WTC11 (cell line): ENCODE measurements around the gene EP400. TPM values are rescaled to one million over a fixed set of nuclear protein-coding genes. Genes with fewer than 3 reads are reported as not detected.

Experiments used
- ATAC-seq: fragments of 200-7000 bp; cut with Tn5 transposase; 2 replicates; pipeline ENCODE4 v1.10.0; 2021; ENCODE audit warnings: mild to moderate bottlenecking, moderate library complexity
- CTCF ChIA-PET: fragments of 300-600 bp; sonication (Branson Sonifier 250); formaldehyde crosslinking; loops from one replicate; lab custom pipeline; 2021; ENCODE audit warnings: antibody characterized with exemption; lab: Charles Lee
- POLR2A ChIA-PET: fragments of 350-600 bp; sonication (Branson Sonifier 250); formaldehyde crosslinking; loops from one replicate; lab custom pipeline; 2021; ENCODE audit warnings: antibody characterized with exemption; lab: Charles Lee
- DNase-seq: peaks from one replicate; pipeline ENCODE4 v3.0.0; 2021; ENCODE audit warnings: low spot score
- H3K27ac Mint-ChIP-seq: 2 replicates; pipeline ENCODE4 v1.8.0; 2021; ENCODE audit warnings: mixed read lengths
- H3K27me3 Mint-ChIP-seq: 2 replicates; pipeline ENCODE4 v1.8.0; 2021; ENCODE audit warnings: low read depth, mild to moderate bottlenecking, moderate library complexity, mixed read lengths
- H3K36me3 Mint-ChIP-seq: 2 replicates; pipeline ENCODE4 v1.8.0; 2021; ENCODE audit warnings: mixed read lengths
- H3K4me1 Mint-ChIP-seq: 2 replicates; pipeline ENCODE4 v1.8.0; 2022; ENCODE audit warnings: mixed read lengths
- H3K4me3 Mint-ChIP-seq: 2 replicates; pipeline ENCODE4 v1.8.0; 2021; ENCODE audit warnings: mild to moderate bottlenecking, moderate library complexity, mixed read lengths
- H3K9me3 Mint-ChIP-seq: 2 replicates; pipeline ENCODE4 v1.8.0; 2021; ENCODE audit warnings: mixed read lengths
- ATF3 ChIP-seq: sonication (generic); formaldehyde crosslinking; conservative IDR thresholded peaks from 2 replicates; pipeline ENCODE4 v1.8.1; 2022; ENCODE audit warnings: mild to moderate bottlenecking, missing genetic modification reagents
- CREB1 ChIP-seq: sonication (generic); formaldehyde crosslinking; IDR thresholded peaks from 2 replicates; pipeline ENCODE4 v1.8.0; 2023; ENCODE audit warnings: mild to moderate bottlenecking, missing genetic modification reagents
- CTCF ChIP-seq: fragments of 200-600 bp; IDR thresholded peaks from 2 replicates; pipeline ENCODE4 v1.8.0; 2022; ENCODE audit warnings: antibody characterized with exemption
- ESRRA ChIP-seq: sonication (generic); formaldehyde crosslinking; IDR thresholded peaks from 2 replicates; pipeline ENCODE4 v1.8.1; 2022; ENCODE audit warnings: mild to moderate bottlenecking, missing genetic modification reagents, borderline replicate concordance
- ETV6 ChIP-seq: sonication (generic); formaldehyde crosslinking; IDR thresholded peaks from 2 replicates; pipeline ENCODE4 v1.8.1; 2022; ENCODE audit warnings: mild to moderate bottlenecking, missing genetic modification reagents
- GTF2I ChIP-seq: fragments of 250-450 bp; sonication (Bioruptor Pico); conservative IDR thresholded peaks from 2 replicates; pipeline ENCODE4 v1.4.0; 2021; ENCODE audit warnings: mild to moderate bottlenecking
- MAX ChIP-seq: sonication (generic); formaldehyde crosslinking; IDR thresholded peaks from 2 replicates; pipeline ENCODE4 v1.8.0; 2022; ENCODE audit warnings: mild to moderate bottlenecking, missing genetic modification reagents
- NFE2L1 ChIP-seq: sonication (generic); formaldehyde crosslinking; IDR thresholded peaks from 2 replicates; pipeline ENCODE4 v1.8.1; 2023; ENCODE audit warnings: missing genetic modification reagents
- NR2C2 ChIP-seq: sonication (generic); formaldehyde crosslinking; IDR thresholded peaks from 2 replicates; pipeline ENCODE4 v1.8.0; 2022; ENCODE audit warnings: mild to moderate bottlenecking, missing genetic modification reagents
- RORB ChIP-seq: fragments of 250-450 bp; sonication (Bioruptor Pico); IDR thresholded peaks from 2 replicates; pipeline ENCODE4 v1.9.0; 2021; ENCODE audit warnings: mild to moderate bottlenecking
- TEAD4 ChIP-seq: sonication (generic); formaldehyde crosslinking; IDR thresholded peaks from 2 replicates; pipeline ENCODE4 v1.8.0; 2022; ENCODE audit warnings: mild to moderate bottlenecking, missing genetic modification reagents
- TP53 ChIP-seq: sonication (generic); formaldehyde crosslinking; IDR thresholded peaks from 2 replicates; pipeline ENCODE4 v1.8.1; 2023; ENCODE audit warnings: mild to moderate bottlenecking, missing genetic modification reagents
- USF1 ChIP-seq: sonication (generic); formaldehyde crosslinking; IDR thresholded peaks from 2 replicates; pipeline ENCODE4 v1.8.0; 2022; ENCODE audit warnings: mild to moderate bottlenecking, missing genetic modification reagents
- ZMAT4 ChIP-seq: fragments of 250-450 bp; sonication (Bioruptor Pico); IDR thresholded peaks from 2 replicates; pipeline ENCODE4 v1.9.0; 2021; ENCODE audit warnings: mild to moderate bottlenecking
- ZNF416 ChIP-seq: fragments of 250-450 bp; sonication (Bioruptor Pico); IDR thresholded peaks from 2 replicates; pipeline ENCODE4 v1.9.0; 2021; ENCODE audit warnings: mild to moderate bottlenecking, inconsistent platforms
- ZSCAN18 ChIP-seq: fragments of 250-450 bp; sonication (Bioruptor Pico); IDR thresholded peaks from 2 replicates; pipeline ENCODE4 v2.1.2; 2022; ENCODE audit warnings: mild to moderate bottlenecking, moderate library complexity
- total RNA-seq: library from RNA; stranded (reverse); gene quantifications from 3 replicates; pipeline ENCODE4 v1.2.3, GENCODE V29; 2021
- TF ChIP-seq, protein P1 (sequence below): sonication (generic); formaldehyde crosslinking; IDR thresholded peaks from 2 replicates; pipeline ENCODE4 v1.8.1; 2023; ENCODE audit warnings: mild to moderate bottlenecking, missing genetic modification reagents, moderate library complexity

Gene EP400
- total RNA-seq, 1 experiment from 2014 or later = 75.8 TPM

DNA sequence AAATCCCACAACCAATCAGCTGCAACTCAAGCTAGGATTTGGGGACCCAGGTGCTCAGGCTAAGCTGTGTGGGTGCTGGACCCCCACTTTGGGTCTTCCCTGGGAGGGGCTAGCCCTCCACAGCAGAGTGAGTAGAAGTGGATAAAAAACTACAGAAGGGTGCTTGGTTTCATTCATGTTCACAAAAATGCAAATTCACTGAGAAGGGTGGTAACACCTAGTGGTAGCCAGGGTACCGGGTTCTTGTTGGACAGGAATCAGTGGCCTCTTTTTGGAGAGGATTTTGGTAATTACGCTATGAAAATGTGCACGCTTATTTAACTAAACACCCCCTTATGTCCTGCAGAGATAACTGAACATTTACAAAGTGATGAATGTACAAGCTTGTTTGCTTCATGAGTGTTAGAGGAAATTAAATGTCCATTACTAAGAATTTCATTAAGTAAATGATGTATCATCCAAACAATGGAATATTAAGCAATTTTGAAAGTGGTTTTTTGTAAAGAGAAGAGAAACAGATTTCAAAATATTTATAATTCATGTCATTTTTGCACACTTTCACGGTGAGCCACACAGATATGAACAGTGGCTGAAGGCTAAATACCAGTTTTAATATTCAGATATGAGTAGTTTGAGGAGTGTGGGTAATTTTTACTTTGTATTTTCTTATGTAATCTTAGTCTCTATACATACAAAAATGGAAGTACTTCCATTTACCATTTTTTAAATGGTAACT is 116.0 kb downstream of the EP400 start:
- DNase-seq (no peak), ATAC-seq (no peak)
- Mint-ChIP-seq H3K9me3 (no peaks in the 10 kb centered on the region), H3K27ac (no peak overlapping the region), H3K4me1 (no peaks in the 10 kb centered on the region)
- POLR2A ChIA-PET = interaction anchor here (0.6 kb wide), 1 partner anchor 15 kb away, joined by 3 read pairs; no protein-coding TSS in a partner anchor
- TF ChIP-seq NR2C2 (CRISPR knock-in tag) (no peak), GTF2I (CRISPR knock-in tag) (no peak), ATF3 (CRISPR knock-in tag) (no peak), ZMAT4 (CRISPR knock-in tag) (no peak), TP53 (CRISPR knock-in tag) (no peak), USF1 (CRISPR knock-in tag) (no peak), CREB1 (CRISPR knock-in tag) (no peak), RORB (CRISPR knock-in tag) (no peak), ETV6 (CRISPR knock-in tag) (no peak), ESRRA (CRISPR knock-in tag) (no peak), TEAD4 (no peak), ZNF416 (no peak), ZSCAN18 (no peak), CTCF (no peak)
- TF ChIP-seq, protein P1, sequence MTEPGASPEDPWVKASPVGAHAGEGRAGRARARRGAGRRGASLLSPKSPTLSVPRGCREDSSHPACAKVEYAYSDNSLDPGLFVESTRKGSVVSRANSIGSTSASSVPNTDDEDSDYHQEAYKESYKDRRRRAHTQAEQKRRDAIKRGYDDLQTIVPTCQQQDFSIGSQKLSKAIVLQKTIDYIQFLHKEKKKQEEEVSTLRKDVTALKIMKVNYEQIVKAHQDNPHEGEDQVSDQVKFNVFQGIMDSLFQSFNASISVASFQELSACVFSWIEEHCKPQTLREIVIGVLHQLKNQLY (CRISPR knock-in tag) = no peak
- TF ChIP-seq, all 79 proteins: peak for 0
- Mint-ChIP-seq H3K4me3 (no peak overlapping the region), H3K27me3 (no peaks in the 10 kb centered on the region), H3K36me3 (peaks cover 48% of the 10 kb centered on the region)
- CTCF ChIA-PET = no interaction called here

GRCh38 chr12:132066345-132066685 is 116.6 kb downstream of the EP400 start:
- Mint-ChIP-seq H3K27me3 (no peaks in the 10 kb centered on the region), H3K27ac (no peak overlapping the region), H3K9me3 (no peaks in the 10 kb centered on the region), H3K4me1 (no peaks in the 10 kb centered on the region), H3K36me3 (peaks cover 48% of the 10 kb centered on the region)
- POLR2A ChIA-PET = no interaction called here
- no peak for DNase-seq
- no peak for TF ChIP-seq NR2C2 (CRISPR knock-in tag)
- TF ChIP-seq NFE2L1 (CRISPR knock-in tag) = no peak
- no peak for TF ChIP-seq ESRRA (CRISPR knock-in tag)
- TF ChIP-seq TEAD4 = no peak
- TF ChIP-seq ATF3 (CRISPR knock-in tag) = no peak
- no peak for TF ChIP-seq MAX (CRISPR knock-in tag)
- TF ChIP-seq, all 79 proteins: peak for 0
- CTCF ChIA-PET = no interaction called here
- H3K4me3 Mint-ChIP-seq = no peak overlapping the region
- no peak for ATAC-seq
